B cell (primary cell): ENCODE measurements around the gene GBP2. TPM values are rescaled to one million over a fixed set of nuclear protein-coding genes. Genes with fewer than 3 reads are reported as not detected.

ENCODE experiments used
- ATAC-seq: fragments of 200-7000 bp; cut with Tn5 transposase; one replicate; pipeline ENCODE4 v1.10.0; 2021; ENCODE audit warnings: low read depth, mild to moderate bottlenecking, moderate number of reproducible peaks, moderate library complexity
- CTCF ChIA-PET: fragments of 350-600 bp; sonication (Branson Sonifier 250); formaldehyde crosslinking; loops from one replicate; lab custom pipeline; 2021; ENCODE audit warnings: antibody characterized with exemption, inconsistent platforms; lab: Charles Lee
- POLR2A ChIA-PET: fragments of 350-600 bp; sonication (Branson Sonifier 250); formaldehyde crosslinking; loops from one replicate; lab custom pipeline; 2021; ENCODE audit warnings: antibody characterized with exemption; lab: Charles Lee
- DNase-seq: peaks from one replicate; pipeline ENCODE4 v3.0.0; 2013
- H2AFZ ChIP-seq: 2 replicates; pipeline ENCODE4 v1.6.1; 2012; ENCODE audit warnings: mild to moderate bottlenecking, low read depth, low read length; ENCODE audit not compliant: insufficient read depth, poor library complexity, severe bottlenecking
- H3K27ac ChIP-seq, 2 donors: 1 replicate in 1 of 2; 2 replicates in 1 of 2; pipeline ENCODE4 v1.5.1; 2012 to 2013; ENCODE audit warnings: low read length in 2 of 2, mild to moderate bottlenecking in 2 of 2, moderate library complexity in 1 of 2
- H3K27me3 ChIP-seq, 4 experiments: fragments of 200-600 bp in 1 of 4; sonication (generic) in 1 of 4; replicated peaks in 1 of 4; 1 replicate in 2 of 4; 2 replicates in 2 of 4; pipeline versions ENCODE4 v1.6.1 to v1.7.0; 2013 to 2016; ENCODE audit warnings: low read length in 3 of 4, mild to moderate bottlenecking in 2 of 4, mixed read lengths in 1 of 4, moderate library complexity in 1 of 4; ENCODE audit not compliant: insufficient read depth in 4 of 4, control insufficient read depth in 3 of 4; ENCODE audit errors: control extremely low read depth in 1 of 4
- H3K36me3 ChIP-seq, 2 experiments: replicated peaks in 1 of 2; 1 replicate in 1 of 2; 2 replicates in 1 of 2; pipeline versions ENCODE4 v1.6.1 to v1.7.1; 2013; ENCODE audit warnings: low read length in 1 of 2; ENCODE audit not compliant: insufficient read depth in 2 of 2, control insufficient read depth in 1 of 2; ENCODE audit errors: control extremely low read depth in 1 of 2, extremely low read depth in 1 of 2
- H3K4me1 ChIP-seq, 2 donors: fragments of 200-600 bp in 1 of 2; sonication (generic) in 1 of 2; 1 replicate in 1 of 2; 2 replicates in 1 of 2; pipeline versions ENCODE4 v1.5.1 to v1.6.1; 2013 to 2017; ENCODE audit warnings: low read length in 2 of 2; ENCODE audit not compliant: control insufficient read depth in 2 of 2, insufficient read depth in 2 of 2
- H3K4me2 ChIP-seq: replicated peaks from 2 replicates; pipeline ENCODE3; 2012; ENCODE audit warnings: mild to moderate bottlenecking, low read depth, low read length; ENCODE audit not compliant: poor library complexity, severe bottlenecking
- H3K4me3 ChIP-seq, 5 experiments: fragments of 200-600 bp in 1 of 5; sonication (generic) in 1 of 5; 1 replicate in 3 of 5; 2 replicates in 2 of 5; pipeline versions ENCODE4 v1.5.1 to v1.7.0; 2011 to 2016; ENCODE audit warnings: low read length in 4 of 5, mild to moderate bottlenecking in 4 of 5, low read depth in 2 of 5, control low read depth in 1 of 5, moderate library complexity in 1 of 5; ENCODE audit not compliant: insufficient read depth in 1 of 5; ENCODE audit errors: control extremely low read depth in 1 of 5, extremely low read depth in 1 of 5
- H3K79me2 ChIP-seq: fragments of 200-600 bp; sonication (generic); one replicate; pipeline ENCODE4 v1.6.0; 2016; ENCODE audit warnings: low read length; ENCODE audit not compliant: control insufficient read depth, insufficient read depth
- H3K9ac ChIP-seq: fragments of 200-600 bp; sonication (generic); 2 replicates; pipeline ENCODE4 v1.6.1; 2017; ENCODE audit warnings: mild to moderate bottlenecking, low read length, moderate library complexity
- H3K9me3 ChIP-seq, 3 donors: one replicate each; pipeline versions ENCODE4 v1.6.1 to v1.7.1; 2013; ENCODE audit warnings: low read length in 2 of 3; ENCODE audit not compliant: control insufficient read depth in 2 of 3, insufficient read depth in 1 of 3; ENCODE audit errors: control extremely low read depth in 1 of 3
- H4K20me1 ChIP-seq: 2 replicates; pipeline ENCODE4 v1.6.0; 2012; ENCODE audit warnings: mild to moderate bottlenecking, low read length; ENCODE audit not compliant: insufficient read depth, control insufficient read depth, poor library complexity, severe bottlenecking
- H3K27ac Mint-ChIP-seq: one replicate; pipeline ENCODE4 v1.8.0; 2021; ENCODE audit warnings: mixed read lengths
- H3K27me3 Mint-ChIP-seq: one replicate; pipeline ENCODE4 v1.8.0; 2021; ENCODE audit warnings: mixed read lengths
- H3K4me1 Mint-ChIP-seq: one replicate; pipeline ENCODE4 v1.8.0; 2021; ENCODE audit warnings: mixed read lengths
- H3K4me3 Mint-ChIP-seq: one replicate; pipeline ENCODE4 v1.8.0; 2021; ENCODE audit warnings: mixed read lengths
- H3K9me3 Mint-ChIP-seq: one replicate; pipeline ENCODE4 v1.8.0; 2022; ENCODE audit warnings: mixed read lengths; ENCODE audit not compliant: insufficient read depth
- CTCF ChIP-seq: fragments of 200-600 bp; IDR thresholded peaks from one replicate; pipeline ENCODE4 v1.8.0; 2022; ENCODE audit warnings: antibody characterized with exemption, mild to moderate bottlenecking
- EZH2 ChIP-seq: IDR thresholded peaks from 2 replicates; pipeline ENCODE4 v1.6.1; 2012; ENCODE audit warnings: borderline replicate concordance, low read depth, mild to moderate bottlenecking, moderate library complexity, low read length; ENCODE audit not compliant: insufficient read depth, poor library complexity, severe bottlenecking
- WGBS: methylation state at CpG from one replicate; pipeline ENCODE4 v1.1.5; 2013; ENCODE audit warnings: missing lambda C conversion rate; ENCODE audit not compliant: insufficient coverage; 5-methylcytosine and 5-hydroxymethylcytosine counted together
- intact Hi-C: fragments of 100-400 bp; cut with micrococcal nuclease; formaldehyde crosslinking; loops from one replicate; pipeline ENCODE4 v1.10.0; 2022
- polyA plus RNA-seq: library from polyadenylated mRNA; depleted of rRNA; stranded (reverse); fragments of >200 nt; gene quantifications from 2 replicates; pipeline ENCODE4 v1.2.3, GENCODE V29; 2012
- total RNA-seq, 2 donors: library from RNA; stranded (reverse); fragments of 120-200 nt in 1 of 2; gene quantifications; 1 replicate in 1 of 2; 2 replicates in 1 of 2; pipeline versions ENCODE4 v1.2.3 to v1.2.4, GENCODE V29; 2013 to 2022

GBP2 gene
- total and polyA plus RNA-seq, 2 donors (not counting 1 experiment from before 2014, with no cell fraction given), result 8.2 to 31.9 TPM

- H3K27ac ChIP-seq, result no peak overlapping the region
- Mint-ChIP-seq H3K4me3 (no peak overlapping the region), H3K27me3 (peaks cover 19% of the 10 kb centered on the region), H3K9me3 (peaks cover 2% of the 10 kb centered on the region), H3K4me1 (no peaks in the 10 kb centered on the region), H3K27ac (no peak overlapping the region)
- ChIA-PET POLR2A (no interaction called here), CTCF (no interaction called here)
- no peak overlapping the region for H3K9ac ChIP-seq
- no peaks in the 10 kb centered on the region for H4K20me1 ChIP-seq
- no peak for ATAC-seq
- no peak for DNase-seq
- WGBS, result no CpG with 5 or more reads among the region's 1 CpG
- no peaks in the 10 kb centered on the region for H3K9me3 ChIP-seq
- no peaks in the 10 kb centered on the region for H3K79me2 ChIP-seq
- no peaks in the 10 kb centered on the region for H3K27me3 ChIP-seq
- no peaks in the 10 kb centered on the region for H3K36me3 ChIP-seq
- intact Hi-C loops, result no loop called here
- H3K4me3 ChIP-seq, result no peak overlapping the region
- H3K4me1 ChIP-seq, result no peaks in the 10 kb centered on the region
- no peak for TF ChIP-seq CTCF
- no peak overlapping the region for H3K4me2 ChIP-seq
- no peak overlapping the region for H2AFZ ChIP-seq
These were observed 25.1 kb upstream of the GBP2 start for GRCh38 chr1:89151047-89151446.

DNA sequence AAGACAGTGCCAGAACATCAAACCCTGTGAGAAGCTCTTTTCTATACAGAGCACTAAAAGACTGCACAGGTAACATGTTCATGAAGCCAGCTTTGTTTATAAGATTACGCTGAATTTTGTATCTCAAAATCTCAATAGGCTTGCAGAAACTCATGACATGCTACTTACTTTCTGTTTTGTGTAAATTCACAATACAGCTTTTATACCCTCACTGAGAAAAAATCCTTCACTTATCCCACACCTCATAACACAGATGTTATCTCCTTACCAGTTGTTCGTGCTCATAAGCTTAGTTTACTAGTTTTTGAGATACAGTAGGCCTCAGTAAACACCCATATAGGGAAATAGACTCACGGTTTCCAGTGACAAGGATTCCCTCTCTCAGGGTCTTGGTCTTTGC is 24.1 kb upstream of the GBP2 start:
- TF ChIP-seq EZH2, result no peak
- Histone ChIP-seq H3K9me3 (no peaks in the 10 kb centered on the region), H3K36me3 (no peaks in the 10 kb centered on the region), H3K79me2 (no peaks in the 10 kb centered on the region), H3K27me3 (no peaks in the 10 kb centered on the region), H3K4me2 (no peak overlapping the region), H4K20me1 (no peaks in the 10 kb centered on the region), H2AFZ (no peak overlapping the region), H3K9ac (no peak overlapping the region), H3K4me1 (no peaks in the 10 kb centered on the region), H3K4me3 (no peak overlapping the region), H3K27ac (no peak overlapping the region)
- POLR2A ChIA-PET, result no interaction called here
- Mint-ChIP-seq H3K27me3 (peaks cover 23% of the 10 kb centered on the region), H3K9me3 (no peaks in the 10 kb centered on the region), H3K4me1 (no peaks in the 10 kb centered on the region), H3K4me3 (no peak overlapping the region), H3K27ac (no peak overlapping the region)
- no CpG with 5 or more reads among the region's 3 CpGs for WGBS
- CTCF ChIA-PET, result no interaction called here
- DNase-seq, result no peak
- no peak for ATAC-seq
- intact Hi-C loops, result no loop called here
